Medulla oblongata (tissue), 1 donor: ENCODE results near the gene CDKN2B.
"Not testable (repeated sequence)": the region's sequence is repeated elsewhere in the genome, so short reads cannot be mapped to it uniquely, and the experiment has no call there.

ENCODE experiments used
- DNase-seq: peaks from one replicate; pipeline ENCODE4 v3.0.0-alpha.2; 2015; ENCODE audit errors: extremely low spot score

CDKN2B gene

GRCh38 chr9:21969011-21969940, 39.8 kb downstream of the CDKN2B start:
- DNase-seq: no peak

GRCh38 chr9:21968331-21969010, 40.6 kb downstream of the CDKN2B start:
- DNase-seq: no peak

GRCh38 chr9:21967702-21968101, 41.4 kb downstream of the CDKN2B start:
- DNase-seq: no peak

- DNase-seq: no peak
These were observed 41.9 kb downstream of the CDKN2B start for GRCh38 chr9:21967169-21967568.

- DNase-seq: no peak
These were observed 42.8 kb downstream of the CDKN2B start for GRCh38 chr9:21966140-21966851.

- peak; percentile 17 for DNase-seq
These were observed 43.6 kb downstream of the CDKN2B start for GRCh38 chr9:21965401-21965951.

GRCh38 chr9:21964925-21965385, 44.1 kb downstream of the CDKN2B start:
- no peak for DNase-seq

- DNase-seq: no peak
These were observed 47.5 kb downstream of the CDKN2B start for GRCh38 chr9:21961569-21961968.

GRCh38 chr9:21959268-21959667, 49.8 kb downstream of the CDKN2B start:
- not testable (repeated sequence) for DNase-seq

- DNase-seq: no peak
These were observed 50.3 kb downstream of the CDKN2B start for GRCh38 chr9:21958833-21959232.
